HG03558 (cell line): ENCODE results near the gene ARID2.

Source experiments
- ATAC-seq: cut with Tn5 transposase; IDR thresholded peaks from one replicate; pipeline ENCODE4 v1.9.1; 2021; ENCODE audit warnings: moderate number of reproducible peaks; ENCODE audit not compliant: unreplicated experiment; ENCODE audit errors: extremely low read depth

The ARID2 gene

DNA sequence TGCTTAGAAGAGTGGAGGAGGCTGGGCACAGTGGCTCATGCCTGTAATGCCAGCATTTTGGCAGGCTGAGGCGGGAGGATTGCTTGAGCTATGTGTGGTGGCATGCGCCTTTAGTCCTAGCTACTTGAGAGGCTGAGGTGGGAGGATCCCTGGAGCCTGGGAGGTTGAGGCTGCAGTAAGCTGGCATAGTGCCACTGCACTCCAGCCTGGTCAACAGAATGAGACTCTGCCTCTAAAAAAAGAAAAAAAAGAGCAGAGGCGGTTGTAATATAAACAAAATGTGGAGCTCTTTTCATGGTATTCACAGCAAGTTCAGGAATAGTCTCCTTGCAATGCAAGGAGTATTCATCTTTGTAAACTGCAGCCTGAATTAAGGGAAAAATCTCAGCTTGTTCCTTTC, 27.2 kb downstream of the ARID2 start:
- ATAC-seq, result no peak

DNA sequence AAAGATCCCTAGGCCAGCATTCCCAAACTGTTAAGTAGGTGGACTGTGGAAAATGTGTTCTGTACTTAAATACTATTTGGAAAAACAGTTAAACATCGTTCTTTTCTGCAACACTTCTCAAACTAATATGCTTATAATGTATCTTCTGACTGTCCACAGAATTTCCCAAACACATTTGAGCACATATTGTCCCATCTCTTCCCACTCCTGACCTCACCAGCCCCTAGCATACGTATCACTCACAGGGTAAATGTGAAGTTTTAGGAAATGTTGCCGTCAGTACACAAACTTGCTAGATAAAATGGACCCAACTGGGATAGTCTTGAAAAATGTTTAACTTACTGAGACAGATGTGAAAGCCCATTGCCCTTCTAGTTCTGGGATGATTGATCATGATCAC, 27.7 kb downstream of the ARID2 start:
- no peak for ATAC-seq

DNA sequence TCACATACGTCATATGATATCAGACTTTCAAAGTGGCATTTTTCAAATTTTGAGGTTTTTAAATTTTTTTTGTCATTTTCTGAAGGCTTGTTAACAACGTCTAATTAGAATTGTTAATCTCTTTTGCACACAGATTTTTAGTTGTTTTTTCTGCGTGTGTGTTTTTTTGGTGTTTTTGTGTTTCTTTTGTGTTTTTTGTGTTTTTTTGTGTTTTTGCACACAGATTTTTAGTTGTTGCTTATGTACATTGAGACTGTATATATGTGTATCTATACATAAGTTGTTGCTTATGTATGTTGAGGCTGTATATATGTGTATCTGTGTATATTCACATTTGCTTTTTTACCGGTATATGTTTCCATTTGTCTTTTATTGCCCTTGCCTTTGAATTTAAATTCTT, 30.8 kb downstream of the ARID2 start:
- no peak for ATAC-seq

DNA sequence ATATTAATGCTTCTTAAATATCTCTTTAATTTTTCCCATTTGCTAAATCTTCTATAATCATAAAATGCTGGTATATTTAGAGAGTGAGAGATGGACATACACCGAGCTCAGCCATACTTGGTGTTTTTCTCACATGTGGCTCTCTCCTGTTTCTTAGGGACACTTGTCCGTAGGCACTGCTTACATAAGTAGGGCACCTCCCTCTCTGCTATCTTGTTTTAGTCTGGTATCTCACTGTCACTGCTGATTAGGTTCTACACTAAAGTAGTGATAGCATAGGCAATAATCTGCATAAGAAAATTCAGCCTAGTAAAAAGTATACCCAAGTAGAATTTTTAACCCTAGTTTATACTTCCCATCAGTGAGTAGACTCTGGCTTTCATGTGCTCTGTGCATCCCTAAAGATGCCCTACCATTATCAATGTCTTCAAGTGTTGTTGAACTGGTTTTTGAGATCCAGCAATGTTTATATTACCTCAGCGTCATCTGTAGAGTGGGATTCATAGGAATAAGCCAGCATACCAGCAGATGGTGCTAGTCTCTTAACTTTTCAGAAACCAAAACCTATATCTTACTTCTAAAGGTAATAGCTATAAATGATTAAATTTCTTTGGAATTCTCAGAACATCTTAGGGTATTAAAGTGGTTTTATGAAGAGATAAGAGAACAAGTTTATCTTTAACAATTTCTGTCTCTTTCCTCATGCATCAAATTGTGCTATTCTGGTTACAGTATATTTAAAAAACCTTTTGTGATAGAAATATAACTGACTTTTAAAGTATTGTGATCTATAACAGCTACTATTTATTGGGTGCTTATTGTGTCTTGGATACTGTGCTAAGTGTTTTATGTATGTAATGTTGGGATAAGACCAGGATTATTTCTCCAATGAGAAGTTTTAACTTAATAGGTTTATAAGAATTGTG, 32.9 kb downstream of the ARID2 start:
- no peak for ATAC-seq

DNA sequence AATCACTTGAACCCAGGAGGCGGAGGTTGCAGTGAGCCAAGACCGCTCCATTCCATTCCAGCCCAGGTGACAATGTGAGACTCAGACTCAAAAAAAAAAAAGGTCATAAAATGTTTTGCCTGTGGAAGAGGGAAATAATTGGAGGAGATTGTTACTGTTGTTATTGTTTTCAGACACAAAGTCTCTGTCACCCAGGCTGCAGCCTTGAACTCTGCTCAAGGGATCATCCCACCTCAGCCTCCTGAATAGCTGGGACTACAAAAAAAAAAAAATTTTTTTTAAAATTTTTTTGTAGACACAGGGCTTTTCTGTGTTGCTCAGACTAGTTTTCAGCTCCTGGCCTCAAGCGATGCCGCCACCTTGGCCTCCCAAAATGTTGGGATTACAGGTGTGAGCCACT, 33.9 kb downstream of the ARID2 start:
- no peak for ATAC-seq

DNA sequence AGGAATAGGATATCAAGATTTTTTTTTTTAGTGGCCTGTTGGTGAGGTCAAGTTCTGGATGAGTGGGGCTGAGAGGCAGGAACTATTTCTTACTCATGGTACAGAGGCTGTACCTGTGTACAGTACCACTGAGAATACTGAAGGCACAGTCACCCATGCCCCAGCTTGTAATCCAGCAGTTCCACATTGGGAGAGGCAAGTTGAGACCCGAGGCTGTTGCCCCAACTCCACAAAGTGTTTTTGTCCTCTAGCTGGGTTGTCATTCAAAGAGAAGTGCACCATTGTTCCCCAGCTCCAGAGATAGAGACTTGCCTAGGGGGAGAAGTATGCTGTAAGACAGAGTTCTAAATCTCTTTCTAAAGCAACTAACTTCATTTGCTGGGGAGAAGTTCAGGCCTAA, 38.7 kb downstream of the ARID2 start:
- no peak for ATAC-seq

DNA sequence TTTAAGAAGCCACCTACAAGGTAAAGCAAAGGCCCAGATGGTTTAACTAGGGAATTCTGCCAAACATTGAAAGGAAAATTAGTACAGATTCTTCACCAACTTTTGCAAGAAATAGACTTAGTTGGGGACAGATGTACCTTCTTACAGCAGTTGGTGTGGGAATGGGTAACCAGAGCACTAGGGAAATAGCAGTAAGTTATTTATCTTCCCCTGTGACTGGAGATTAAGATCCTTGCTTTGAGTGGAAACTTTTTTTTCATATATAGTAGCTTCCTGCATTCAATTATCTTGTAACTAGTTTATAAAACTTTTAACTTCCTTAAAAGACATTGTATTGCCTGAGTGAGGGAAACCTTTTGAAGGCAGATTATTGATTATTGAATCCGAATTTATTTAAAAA, 44.2 kb downstream of the ARID2 start:
- ATAC-seq, result no peak

DNA sequence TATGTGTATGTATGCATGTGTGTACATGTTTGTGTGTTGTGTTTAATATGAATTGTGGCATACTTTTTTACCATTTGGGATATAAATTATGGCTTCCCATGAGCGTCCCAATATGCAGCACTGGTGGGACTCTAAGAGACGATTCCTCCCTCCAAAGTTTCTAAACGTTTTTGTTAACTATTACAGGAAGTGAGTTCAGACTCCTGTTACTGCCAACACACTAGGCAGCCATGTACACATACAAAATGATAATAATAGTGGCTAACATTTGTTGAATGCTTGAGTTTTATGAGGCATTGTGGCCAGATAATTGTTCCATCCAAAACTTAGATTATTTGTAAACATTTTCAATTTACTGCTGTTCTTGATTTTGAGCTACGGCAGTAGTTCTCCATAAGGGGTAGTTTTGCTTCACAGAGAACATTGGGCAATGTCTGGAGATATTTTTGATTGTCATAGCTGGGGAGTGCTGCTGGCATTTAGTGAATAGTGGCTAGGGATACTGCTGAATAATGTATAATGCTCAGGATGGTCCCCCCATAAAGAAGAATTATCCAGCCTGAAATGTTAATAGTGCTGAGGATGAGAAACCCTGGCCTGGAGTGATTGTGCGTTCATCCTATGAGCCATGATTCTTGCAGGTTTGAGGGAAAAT, 45.1 kb downstream of the ARID2 start:
- ATAC-seq, result no peak

DNA sequence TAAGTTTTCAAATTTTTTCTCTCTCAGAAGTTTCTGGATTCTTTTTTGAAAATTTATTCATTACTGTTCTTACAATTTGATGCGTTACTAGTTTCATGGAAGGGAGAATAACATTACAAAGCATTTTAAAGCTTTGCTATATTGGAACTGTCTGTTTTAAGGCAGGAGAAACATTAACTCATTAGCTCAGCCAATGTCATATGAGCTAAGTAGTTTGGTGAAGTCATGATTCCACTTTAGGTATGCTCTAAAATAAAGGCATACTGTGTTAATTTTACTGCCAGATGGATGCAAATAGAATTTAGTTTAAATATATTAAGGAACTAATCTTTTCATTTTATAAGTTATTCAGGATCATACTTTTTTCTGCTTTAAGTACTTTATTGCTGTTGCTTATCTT, 46.0 kb downstream of the ARID2 start:
- no peak for ATAC-seq

DNA sequence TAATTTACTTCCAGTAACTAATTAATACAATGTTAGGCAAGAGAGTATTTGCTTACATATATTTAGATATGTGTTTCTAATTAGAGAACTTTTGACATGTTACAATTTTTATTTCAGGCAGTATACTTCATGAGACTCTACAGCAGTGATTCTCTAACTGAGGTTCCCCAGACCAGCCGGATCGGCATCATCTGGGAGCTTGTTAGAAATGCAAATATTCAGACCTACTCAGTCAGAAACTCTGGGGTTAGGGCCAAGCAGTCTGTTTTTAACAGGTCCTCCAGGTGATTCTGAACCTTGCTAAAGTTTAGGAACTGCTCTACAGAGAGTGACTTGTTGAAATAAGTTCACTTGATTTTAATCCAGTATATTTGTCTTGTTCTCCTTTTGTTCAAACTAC, 46.5 kb downstream of the ARID2 start:
- no peak for ATAC-seq

DNA sequence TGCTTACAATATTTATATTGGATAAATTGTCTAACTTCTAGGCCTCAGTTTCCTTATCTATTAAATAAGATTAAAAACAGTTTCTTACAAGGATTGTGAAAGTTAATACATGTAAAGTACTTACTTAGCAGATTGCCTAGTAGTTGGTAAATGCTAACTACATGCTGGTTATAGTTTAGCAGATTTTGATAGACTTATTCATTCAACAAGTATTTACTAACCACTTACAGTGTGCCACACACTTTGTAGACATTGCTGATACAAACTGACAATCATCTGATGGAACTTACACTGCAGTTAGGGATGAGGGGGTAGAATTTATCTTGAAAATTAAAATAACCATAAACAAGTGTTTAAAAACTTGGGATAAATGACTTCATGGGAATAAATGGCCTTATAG, 50.4 kb downstream of the ARID2 start:
- ATAC-seq, result no peak

DNA sequence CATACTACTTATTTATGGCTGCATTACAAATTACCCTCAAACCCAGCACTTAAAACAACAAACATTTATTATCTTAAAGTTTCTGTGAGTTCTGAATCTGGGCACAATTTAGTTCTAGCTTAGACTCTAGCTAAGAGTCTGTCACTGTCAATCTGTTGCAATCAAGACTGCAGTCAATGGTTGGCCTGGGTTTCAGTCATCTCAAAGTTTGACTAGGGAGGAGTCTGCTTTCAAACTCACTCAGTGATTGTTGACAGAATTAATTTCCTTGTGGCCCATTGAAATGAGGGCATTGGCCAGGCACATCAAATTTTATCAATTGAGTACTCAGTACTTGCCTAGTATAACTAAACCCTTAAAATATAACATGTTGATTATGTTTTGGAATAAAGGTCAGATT, 51.6 kb downstream of the ARID2 start:
- no peak for ATAC-seq

DNA sequence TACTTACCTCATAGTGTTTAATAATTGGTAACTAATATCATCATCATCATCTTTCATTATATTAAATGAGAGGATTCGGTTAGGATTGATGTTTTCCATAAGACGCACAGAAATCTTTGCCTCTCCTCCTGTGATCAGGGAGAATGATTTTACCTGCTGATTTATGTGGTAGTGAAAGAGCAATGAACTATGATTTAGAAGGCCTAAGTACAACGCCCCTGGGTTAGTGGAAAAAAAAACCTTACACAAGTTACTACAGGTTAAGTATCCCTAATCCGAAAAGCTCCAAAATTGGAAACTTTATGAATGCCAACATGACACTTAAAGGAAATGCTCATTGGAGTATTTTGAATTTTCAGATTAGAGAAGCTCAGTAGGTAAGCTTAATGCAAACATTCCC, 55.8 kb downstream of the ARID2 start:
- ATAC-seq, result no peak

DNA sequence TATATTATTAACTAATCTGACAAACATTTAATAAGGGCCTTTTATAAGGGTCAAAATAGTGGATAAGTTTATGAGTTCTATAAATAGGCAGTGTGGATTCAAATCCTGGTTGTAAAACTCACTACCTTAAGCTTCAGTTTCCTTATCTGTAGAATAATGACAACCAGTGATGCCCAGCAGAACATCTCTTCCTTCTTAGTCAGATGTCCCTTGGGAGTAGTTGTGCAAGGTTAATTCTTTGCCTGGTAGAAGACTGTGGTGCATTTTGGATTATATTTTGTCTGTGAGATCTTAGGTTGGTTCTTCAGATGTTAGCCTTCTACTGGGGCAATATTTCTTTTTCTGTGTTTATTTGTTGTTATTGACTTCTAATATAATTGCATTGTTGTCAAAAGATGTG, 59.5 kb downstream of the ARID2 start:
- no peak for ATAC-seq

DNA sequence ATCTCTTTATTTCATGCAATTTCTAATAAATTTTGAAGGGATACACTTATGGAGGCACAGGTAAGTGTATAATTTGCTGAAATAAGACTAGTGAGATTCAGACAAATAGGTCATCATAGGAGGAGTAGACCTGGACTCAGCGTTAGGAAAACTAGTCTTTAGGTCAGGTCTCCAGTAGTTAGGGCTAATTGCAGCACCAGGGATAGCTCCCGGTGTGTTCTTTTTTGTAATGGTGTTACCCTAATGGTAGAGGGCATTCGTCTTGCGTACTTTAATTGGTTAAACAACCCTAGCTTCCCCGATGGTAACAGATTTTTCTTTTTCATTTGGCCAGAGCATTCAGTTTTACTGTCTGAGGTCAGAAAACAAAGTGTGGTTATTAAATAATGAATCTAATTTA, 64.9 kb downstream of the ARID2 start:
- no peak for ATAC-seq

DNA sequence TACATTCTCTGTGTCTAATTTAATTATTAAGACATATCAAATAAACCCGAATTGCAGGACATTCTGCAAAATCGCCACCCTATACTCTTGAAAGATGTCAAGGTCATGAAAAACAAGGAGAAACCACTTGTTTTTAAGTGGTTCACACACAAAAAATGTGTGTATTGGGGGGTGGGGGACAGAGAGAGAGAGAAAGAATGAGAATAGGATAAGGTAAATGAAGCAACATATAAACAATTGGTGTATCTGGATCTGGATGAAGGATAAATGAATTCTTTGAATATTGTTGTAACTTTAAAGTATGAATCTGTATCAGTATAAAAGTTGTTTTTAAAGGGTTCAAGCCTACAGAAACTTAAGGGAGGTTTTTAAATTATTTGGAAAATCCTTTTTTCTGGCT, 72.1 kb downstream of the ARID2 start:
- ATAC-seq, result no peak

DNA sequence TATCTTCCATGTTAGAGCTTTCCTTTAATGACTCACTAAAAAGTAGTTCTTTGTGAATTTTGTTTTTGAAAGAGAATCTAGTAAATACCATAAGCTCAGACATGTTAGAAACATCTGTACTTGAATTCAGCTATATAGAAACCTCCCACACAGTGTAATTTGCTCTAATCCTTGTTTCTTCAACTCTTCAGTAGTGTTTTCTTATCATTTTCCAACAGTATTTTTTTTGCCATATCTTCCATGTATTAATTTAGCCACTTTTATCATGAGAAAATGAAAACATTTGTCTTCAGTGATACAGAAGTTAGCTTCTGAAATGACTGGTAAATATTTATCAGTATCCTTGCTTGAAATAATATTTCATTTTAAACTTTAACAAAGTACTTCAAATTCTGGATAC, 73.6 kb downstream of the ARID2 start:
- no peak for ATAC-seq

DNA sequence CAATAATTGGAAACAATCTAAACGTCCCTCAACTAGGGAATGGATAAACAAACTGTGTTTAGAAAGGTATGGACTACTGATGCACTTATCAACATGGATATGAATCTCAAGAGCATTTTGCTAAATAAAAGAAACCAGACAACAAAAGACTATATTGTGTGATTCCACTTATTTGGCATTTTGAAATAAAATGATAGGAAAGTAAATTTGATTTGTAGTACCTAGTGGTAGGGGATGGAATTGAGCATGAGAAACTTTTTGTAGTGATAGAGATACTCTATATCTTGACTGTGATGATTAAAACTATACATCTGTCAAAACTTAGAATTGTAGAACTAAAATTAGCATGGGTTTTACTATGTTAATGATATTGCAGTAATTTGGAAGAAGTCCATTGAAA, 87.1 kb downstream of the ARID2 start:
- ATAC-seq, result no peak

DNA sequence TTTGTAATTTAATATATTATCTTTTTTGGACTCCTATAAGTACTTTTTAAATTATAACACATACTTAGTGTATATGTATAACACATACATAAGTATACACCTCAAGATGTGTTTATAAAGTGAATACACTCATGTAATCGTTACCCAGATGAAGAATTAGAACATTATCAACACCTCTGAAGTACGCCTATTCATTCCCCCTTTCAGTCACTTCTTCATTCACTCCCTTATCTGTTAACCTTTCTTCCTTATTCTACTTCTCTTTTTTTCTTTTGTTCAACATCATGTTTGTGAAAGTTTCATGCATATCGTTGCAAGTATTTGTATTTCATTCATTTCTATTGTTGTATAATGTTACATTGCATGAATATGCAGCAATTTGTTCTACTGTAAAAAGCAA, 98.5 kb downstream of the ARID2 start:
- no peak for ATAC-seq

DNA sequence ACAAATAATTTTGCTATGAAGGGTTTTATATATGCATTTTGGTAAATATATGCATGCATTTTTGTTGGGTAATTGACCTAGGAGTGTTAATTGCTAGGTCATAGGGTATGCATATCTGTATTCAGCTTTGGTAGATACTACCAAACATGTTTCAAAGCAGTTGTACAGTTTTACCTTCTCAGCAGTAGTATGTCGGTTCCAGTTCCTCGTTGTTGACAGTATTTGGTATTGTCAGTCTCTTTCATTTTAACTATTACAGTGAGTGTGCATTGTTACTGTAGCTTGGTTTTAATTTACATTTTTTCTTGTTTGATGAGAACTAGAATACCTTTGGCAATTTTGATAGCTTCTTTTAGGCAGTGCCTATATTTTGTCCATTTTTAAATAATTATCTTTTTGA, 98.9 kb downstream of the ARID2 start:
- no peak for ATAC-seq

DNA sequence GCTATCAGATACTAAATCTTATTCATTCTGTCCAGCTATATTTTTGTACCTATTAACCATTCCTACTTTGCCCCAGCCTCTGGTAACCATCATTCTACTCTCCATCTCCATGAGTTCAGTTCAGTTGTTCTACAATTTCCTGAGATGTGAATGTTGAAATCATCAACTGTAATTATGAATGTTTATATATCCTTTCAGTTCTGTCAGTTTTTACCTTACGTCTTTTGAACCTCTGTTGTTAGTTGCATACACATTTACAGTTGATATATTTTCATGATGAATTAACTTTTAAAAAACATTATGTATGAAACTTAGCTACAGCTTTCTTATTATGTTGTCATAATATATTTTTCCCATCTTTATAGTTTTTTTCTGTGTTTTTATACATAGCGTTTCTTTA, 102.1 kb downstream of the ARID2 start:
- no peak for ATAC-seq

DNA sequence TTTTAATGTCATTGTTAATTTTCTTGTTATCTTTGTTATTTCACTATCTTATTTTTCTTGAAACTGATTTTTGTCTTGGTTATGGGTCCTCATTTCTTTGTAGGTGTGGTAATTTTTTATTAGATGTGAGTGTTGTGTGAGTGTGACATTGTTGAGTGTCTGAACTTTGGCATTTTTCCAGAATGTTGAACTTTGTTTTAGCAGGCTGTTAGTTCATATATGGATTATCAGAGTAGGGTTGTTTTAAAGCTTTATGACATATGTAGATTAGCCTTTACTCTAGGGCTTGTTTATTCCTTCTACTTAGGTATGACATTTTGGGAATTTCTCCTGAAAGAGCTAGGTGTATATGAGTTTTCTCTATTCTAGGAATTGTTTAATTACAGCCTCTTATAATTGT, 103.9 kb downstream of the ARID2 start:
- ATAC-seq, result no peak
